NCI-H446 (cell line): Measurements from ENCODE around the gene IRS1.

Experiments used
- DNase-seq, 2 experiments: peaks; one replicate each; lab custom pipeline; 2025; lab: John Stamatoyannopoulos, UW

The IRS1 gene

DNA sequence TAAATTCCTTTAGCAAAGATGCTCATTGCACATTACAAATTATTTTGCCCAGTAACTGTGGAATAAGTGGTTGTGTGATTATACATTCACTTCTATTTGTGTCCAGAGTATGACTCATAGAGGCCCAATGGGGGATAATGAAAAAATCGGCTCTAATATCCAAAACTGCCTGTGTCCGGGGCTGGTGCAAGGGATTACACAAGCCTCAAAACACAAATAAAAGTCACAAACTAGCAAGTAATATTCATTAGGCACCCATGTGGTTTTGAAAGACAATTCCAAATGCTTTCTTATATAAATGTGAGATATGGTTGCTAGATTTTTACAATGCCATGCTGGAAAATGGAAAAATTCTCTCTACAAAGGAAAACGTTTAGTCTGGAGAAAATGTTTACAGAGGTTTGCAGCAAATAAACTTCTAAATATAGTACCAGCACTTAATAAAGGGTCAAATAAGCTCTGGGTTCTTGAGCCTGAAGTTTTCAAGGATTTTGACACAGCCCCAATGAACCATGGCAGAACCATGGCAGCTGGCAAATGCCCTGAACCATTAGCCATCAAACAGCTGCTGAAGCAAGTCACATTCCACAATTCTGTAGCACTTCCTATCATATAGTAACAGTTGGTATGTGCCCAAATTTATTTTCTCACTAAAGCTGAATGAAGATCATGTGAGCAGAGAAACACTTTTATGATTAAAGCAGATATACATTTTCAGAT lies 40.5 kb downstream of the IRS1 start:
- DNase-seq: peak in 1 of 2 experiments; percentile 32

DNA sequence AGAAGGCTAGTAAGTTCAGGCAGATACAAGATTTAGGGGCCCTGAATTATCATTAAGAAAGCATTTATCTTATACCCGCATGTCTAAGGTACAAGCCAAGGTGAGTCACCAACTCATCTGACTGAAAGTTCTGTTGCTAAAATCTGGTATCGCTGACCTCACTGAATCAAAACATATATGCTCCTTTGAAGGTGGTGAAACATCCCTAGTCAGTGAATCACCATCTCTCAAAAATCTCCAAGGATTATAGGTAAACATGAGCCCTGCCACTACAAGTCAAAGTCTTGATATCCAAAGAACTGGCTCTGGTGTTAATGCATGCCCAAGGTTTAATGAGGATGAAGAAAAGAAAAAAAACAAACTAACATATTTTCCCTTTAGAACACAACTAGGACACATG lies 43.5 kb downstream of the IRS1 start:
- no peak for DNase-seq

DNA sequence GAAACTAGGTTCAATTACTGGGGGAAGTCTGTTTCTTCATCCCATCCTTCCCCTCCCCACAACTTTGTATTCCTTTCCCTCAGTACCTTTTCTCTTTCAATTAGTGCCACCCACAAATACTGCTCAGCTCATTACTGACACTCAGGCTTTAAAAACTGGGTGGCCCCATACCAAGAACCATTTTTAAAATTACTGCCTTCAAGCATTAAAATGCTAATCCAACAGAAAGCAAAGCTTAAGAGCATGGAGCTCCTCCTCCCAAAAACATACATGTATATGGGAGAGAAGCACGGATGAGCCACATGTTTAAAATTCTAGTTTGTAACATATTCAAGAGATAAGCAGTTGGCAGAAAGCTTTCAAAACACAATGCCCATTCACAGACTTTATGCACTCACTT lies 44.0 kb downstream of the IRS1 start:
- no peak for DNase-seq

- DNase-seq: no peak
Observed at GRCh38 chr2:226754821-226755604, 44.6 kb downstream of the IRS1 start.

- DNase-seq: no peak
Observed at GRCh38 chr2:226752887-226753286, 46.7 kb downstream of the IRS1 start.

DNA sequence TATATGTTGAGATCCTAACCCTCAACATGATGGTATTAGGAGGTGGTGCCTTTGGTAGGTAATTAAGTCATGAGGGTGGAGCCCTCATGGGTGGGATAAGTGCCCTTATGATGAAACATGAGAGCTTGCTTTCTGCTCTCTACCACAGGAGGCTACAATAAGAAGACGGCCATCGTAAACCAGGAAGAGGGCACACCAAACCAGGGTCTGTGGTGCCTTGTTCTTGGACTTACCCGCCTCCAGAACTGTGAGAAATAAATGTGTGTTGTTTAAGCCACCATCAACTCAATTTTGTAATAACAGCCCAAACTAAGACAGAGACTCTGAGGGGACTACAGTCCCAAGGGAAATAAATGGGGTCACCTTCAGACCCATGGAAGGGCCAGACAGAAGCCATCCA lies 52.3 kb downstream of the IRS1 start:
- no peak for DNase-seq

DNA sequence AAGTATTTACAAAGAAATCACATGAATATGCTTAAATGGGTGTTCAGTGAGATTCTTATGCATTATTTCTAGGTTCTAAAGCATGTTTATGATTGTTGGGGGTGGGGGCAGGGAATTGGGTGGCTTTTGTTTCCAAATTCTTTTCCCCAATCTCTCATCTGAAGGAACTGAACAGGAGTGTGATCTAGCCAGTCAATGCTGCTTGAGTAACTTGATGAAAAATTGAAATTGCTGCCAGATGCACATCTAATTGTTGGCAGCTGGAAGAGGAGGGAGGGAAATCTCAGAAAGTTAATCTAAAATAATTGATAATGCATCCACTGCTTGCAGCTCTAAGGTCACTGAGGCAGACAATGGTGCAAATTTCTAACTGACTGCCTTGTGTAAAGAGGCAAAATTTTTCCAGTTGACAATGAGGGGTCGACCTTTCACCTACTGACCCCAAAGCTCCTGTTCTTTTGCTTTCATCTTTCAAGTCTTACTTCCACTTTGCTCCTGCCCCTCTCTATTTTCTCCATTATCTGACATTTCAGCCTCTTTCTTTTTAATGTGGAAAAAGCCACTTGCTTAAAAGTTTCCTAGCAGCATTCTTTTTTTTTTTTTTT lies 53.3 kb downstream of the IRS1 start:
- DNase-seq: no peak

- no peak for DNase-seq
Observed at GRCh38 chr2:226743915-226744314, 55.7 kb downstream of the IRS1 start.

DNA sequence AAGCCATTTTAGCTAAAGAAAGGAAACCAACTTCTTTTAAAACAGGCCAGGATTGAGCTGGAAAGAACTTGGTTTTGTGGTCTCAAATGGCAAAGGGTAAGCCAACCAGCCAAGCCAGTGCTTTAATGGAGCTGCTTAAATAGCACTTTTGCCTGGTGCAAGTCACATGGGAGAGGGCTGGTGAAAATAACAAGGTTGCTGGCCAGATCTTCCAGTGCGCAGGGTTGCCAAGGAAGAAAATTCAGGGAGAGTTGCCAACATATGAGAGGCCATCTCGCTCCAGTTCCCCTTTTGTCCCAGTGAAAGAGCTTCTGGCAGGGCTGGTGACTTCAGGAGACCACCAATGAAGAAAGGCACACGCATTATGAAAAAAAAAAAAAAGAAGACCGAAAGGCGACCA lies 57.3 kb downstream of the IRS1 start:
- peak; percentile 91 to 97 for DNase-seq

- no peak for DNase-seq
Observed at GRCh38 chr2:226740039-226740648, 59.5 kb downstream of the IRS1 start.

GRCh38 chr2:226739545-226740030 lies 60.0 kb downstream of the IRS1 start:
- DNase-seq: peak in 1 of 2 experiments; percentile 71

- DNase-seq: peak in 1 of 2 experiments; percentile 23
Observed at GRCh38 chr2:226738821-226739544, 60.6 kb downstream of the IRS1 start.

- DNase-seq: no peak
Observed at GRCh38 chr2:226738191-226738820, 61.3 kb downstream of the IRS1 start.

DNA sequence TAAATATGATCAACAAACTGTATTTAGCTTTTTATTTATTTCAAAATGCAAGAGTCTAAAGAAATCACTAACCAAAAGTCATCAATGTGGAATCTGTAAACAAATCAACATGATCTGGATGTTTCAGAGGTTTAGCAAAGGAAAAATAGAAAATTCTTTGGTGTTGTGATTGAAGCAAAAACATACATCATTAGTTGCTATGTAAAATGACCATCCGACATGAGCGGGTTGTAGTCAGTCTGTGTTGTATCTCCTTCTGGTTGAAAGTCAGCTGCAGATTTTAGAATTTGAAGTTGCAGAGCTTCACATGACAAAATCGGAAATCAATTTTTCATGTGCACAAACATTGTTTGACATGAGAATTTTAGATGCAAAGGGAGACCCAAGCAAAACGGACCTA lies 63.2 kb downstream of the IRS1 start:
- no peak for DNase-seq

DNA sequence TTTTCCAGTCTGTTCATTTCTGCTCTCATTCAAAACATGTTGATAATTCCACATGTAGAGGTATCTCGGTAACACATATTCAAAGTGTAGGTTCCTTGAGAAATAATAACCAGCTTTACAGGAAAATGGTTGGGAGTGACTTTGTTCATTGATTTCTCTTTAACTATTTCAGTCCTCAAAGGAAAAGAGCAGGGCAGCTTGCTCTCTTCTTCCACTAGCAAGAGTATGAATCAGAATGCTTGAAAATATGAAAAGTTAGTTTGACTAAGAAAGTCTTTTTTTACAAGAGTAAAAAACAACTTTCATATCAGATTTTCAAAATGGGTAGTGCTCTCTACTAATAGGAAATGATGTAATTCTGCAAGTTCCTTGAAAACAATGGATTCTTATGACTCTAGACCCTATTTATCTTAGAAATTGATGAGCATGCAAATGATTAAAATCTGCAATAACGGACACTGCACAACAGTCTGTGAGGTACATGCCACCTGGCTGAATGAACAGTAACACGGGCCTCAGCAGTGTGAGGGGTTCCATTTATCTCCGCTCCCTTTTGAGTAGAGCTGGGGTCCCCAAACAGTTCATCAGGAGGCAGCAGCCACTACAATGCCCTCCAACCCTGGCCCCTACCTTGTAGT lies 65.6 kb downstream of the IRS1 start:
- DNase-seq: no peak

DNA sequence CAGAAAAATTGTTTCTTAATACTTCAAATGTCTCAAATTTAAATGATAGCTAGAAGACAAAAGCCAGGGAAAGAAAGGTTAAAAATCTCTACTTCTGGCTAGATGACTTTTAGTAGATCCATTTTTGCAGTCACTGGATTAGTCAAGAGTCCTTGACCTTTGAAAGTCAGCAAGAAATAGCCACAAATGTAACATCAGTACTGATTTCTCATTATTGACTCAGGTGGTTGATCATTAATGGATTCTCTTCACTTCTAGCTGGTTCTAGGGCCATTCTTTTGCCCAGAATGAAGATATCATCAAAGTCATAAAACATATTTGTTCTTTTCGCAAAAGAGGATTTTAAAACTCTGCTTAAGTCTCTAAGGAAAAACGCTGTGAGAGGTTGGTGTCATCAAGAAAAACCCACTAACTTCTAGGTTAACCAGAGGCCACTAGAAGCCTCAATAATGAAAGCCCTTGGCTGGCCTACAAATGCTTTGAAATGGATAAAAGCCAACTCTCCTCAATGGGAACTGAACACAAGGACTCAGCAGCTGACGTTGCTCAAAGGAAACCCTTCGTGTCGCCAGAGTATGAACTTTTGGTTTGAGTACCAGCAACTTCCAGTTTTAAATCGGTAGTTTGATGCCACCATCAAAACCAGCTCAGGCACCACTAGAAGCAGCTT lies 66.3 kb downstream of the IRS1 start:
- DNase-seq: peak in 1 of 2 experiments; percentile 26

DNA sequence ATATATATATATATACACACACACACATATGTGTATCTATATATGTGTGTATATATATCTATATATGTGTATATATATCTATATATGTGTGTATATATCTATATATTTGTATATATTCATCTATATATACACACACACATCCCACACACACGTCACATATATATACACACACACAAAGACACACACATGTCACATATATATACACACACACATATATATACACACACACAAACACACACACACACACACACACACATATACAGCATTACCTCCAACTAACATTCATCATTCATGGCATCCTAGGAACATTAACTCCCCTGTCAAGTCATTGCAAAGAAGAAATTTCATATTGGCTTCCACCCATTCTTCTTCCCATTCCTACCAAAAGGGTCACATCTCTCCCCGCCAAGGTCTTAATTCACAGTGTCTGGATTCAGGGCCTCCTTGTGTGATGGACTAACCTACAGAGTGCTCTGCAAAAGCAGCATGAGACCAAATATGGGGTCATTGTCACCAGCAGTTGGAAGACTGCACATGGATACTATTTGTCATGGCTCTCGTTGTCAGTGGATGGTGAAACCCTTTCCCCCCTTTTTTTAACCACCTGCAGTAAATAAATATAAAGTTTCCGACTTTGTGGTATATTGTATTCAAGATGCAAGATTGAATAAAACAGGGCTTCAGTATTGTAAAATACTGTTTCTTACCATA lies 67.0 kb downstream of the IRS1 start:
- DNase-seq: no peak

DNA sequence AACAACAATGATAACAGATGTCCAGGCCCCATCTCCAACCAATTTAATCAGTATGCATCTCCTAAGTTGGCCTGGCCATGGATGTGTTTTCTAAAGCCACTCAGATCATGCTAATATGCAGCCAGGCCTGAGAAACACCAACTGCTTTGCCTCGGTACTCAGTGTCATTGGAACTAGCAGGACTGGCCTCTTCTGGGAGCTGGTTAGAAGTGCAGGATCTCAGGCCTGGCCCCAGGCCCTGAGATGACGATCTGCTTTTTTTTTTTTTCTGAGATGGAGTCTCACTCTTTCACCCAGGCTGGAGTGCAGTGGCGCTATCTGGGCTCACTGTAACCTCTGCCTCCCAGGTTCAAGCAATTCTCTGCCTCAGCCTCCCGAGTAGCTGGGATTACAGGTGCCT lies 69.1 kb downstream of the IRS1 start:
- DNase-seq: peak in 1 of 2 experiments; percentile 80

- DNase-seq: no peak
Observed at GRCh38 chr2:226728996-226729395, 70.6 kb downstream of the IRS1 start.

GRCh38 chr2:226727251-226727650 lies 72.4 kb downstream of the IRS1 start:
- DNase-seq: no peak
